Fibroblast of skin of back (primary cell): Measurements from ENCODE around the gene DIPK1B.

ENCODE experiments used
- DNase-seq: peaks from one replicate; pipeline ENCODE4 v3.0.0-alpha.2; 2013

The DIPK1B gene

GRCh38 chr9:136739509-136739908 lies 27.1 kb downstream of the DIPK1B start:
- no peak for DNase-seq

- DNase-seq: no peak
Measured at GRCh38 chr9:136740069-136740468, 27.7 kb downstream of the DIPK1B start.

- DNase-seq: no peak
Measured at GRCh38 chr9:136740491-136740890, 28.1 kb downstream of the DIPK1B start.

GRCh38 chr9:136740971-136741882 lies 28.9 kb downstream of the DIPK1B start:
- DNase-seq: no peak

GRCh38 chr9:136741883-136742571 lies 29.7 kb downstream of the DIPK1B start:
- no peak for DNase-seq

GRCh38 chr9:136742591-136743391 lies 30.4 kb downstream of the DIPK1B start, which contains the start of gene LCN10:
Gene LCN10 (minus strand): TSS chr9:136742940. CDS start chr9:136742903, 37 bp downstream.
- no peak for DNase-seq

- no peak for DNase-seq
Measured at GRCh38 chr9:136743639-136744211, 31.4 kb downstream of the DIPK1B start.

- no peak for DNase-seq
Measured at GRCh38 chr9:136744773-136745172, 32.4 kb downstream of the DIPK1B start.

- no peak for DNase-seq
Measured at GRCh38 chr9:136745389-136746154, 33.2 kb downstream of the DIPK1B start.

- DNase-seq: no peak
Measured at GRCh38 chr9:136746155-136746490, 33.8 kb downstream of the DIPK1B start.

- no peak for DNase-seq
Measured at GRCh38 chr9:136746621-136747020, 34.2 kb downstream of the DIPK1B start.

- DNase-seq: no peak
Measured at GRCh38 chr9:136747161-136748060, 35.0 kb downstream of the DIPK1B start.

- DNase-seq: no peak
Measured at GRCh38 chr9:136748201-136748600, 35.8 kb downstream of the DIPK1B start, which contains the start of gene LCN6. Gene LCN6 (minus strand): TSS chr9:136748525. CDS start chr9:136748483, 42 bp downstream.

- DNase-seq: no peak
Measured at GRCh38 chr9:136748666-136749611, 36.6 kb downstream of the DIPK1B start.

- no peak for DNase-seq
Measured at GRCh38 chr9:136750526-136750925, 38.2 kb downstream of the DIPK1B start.

- DNase-seq: no peak
Measured at GRCh38 chr9:136751244-136751643, 38.9 kb downstream of the DIPK1B start.

GRCh38 chr9:136751814-136752213 lies 39.4 kb downstream of the DIPK1B start:
- no peak for DNase-seq

GRCh38 chr9:136753371-136754058 lies 41.1 kb downstream of the DIPK1B start:
- DNase-seq: no peak
